Endothelial cell of umbilical vein (primary cell): Measurements from ENCODE around the gene KLHL18. TPM values are rescaled to one million over a fixed set of nuclear protein-coding genes. Genes with fewer than 3 reads are reported as not detected.

Source experiments
- BruUV-seq: library from RNA; stranded (reverse); fragments of 400-500 nt; replicated peaks from 2 replicates; lab custom pipeline; 2021; lab: Mats Ljungman, UMichigan
- CTCF ChIA-PET: fragments of 300-600, 350-600 bp; sonication (Branson Sonifier 250); formaldehyde crosslinking; loops from one replicate; lab custom pipeline; 2021; ENCODE audit warnings: antibody characterized with exemption, inconsistent platforms; lab: Charles Lee
- POLR2A ChIA-PET: fragments of 300-600, 350-600 bp; sonication (Branson Sonifier 250); formaldehyde crosslinking; loops from one replicate; lab custom pipeline; 2021; ENCODE audit warnings: antibody characterized with exemption, inconsistent platforms; lab: Charles Lee
- DNase-seq: peaks from one replicate; pipeline ENCODE4 v3.0.0-alpha.2; 2011; ENCODE audit warnings: low read depth, low spot score
- FAIRE-seq: peaks from 2 replicates; lab custom pipeline; 2011; peaks lifted over from hg19 to GRCh38; lab: Jason Lieb, UNC
- H2AFZ ChIP-seq: 2 replicates; pipeline ENCODE4 v1.6.0; 2012; ENCODE audit warnings: low read depth, low read length, control low read depth, inconsistent platforms
- H3K27ac ChIP-seq: 2 replicates; pipeline ENCODE4 v1.5.1; 2011; ENCODE audit warnings: low read depth, mild to moderate bottlenecking, control low read depth, low read length, moderate library complexity; ENCODE audit not compliant: insufficient read depth
- H3K27me3 ChIP-seq, 2 experiments: 2 replicates each; pipeline versions ENCODE4 v1.6.0 to v1.6.1; 2011; ENCODE audit warnings: low read length in 2 of 2, mixed read lengths in 1 of 2; ENCODE audit not compliant: control insufficient read depth in 2 of 2, insufficient read depth in 2 of 2
- H3K36me3 ChIP-seq, 2 experiments: 2 replicates in 1 of 2; 3 replicates in 1 of 2; pipeline ENCODE4 v1.5.1; 2011; ENCODE audit warnings: low read length in 2 of 2, mild to moderate bottlenecking in 1 of 2, moderate library complexity in 1 of 2; ENCODE audit not compliant: control insufficient read depth in 2 of 2, insufficient read depth in 2 of 2; ENCODE audit errors: extremely low read depth in 1 of 2
- H3K4me1 ChIP-seq: 3 replicates; pipeline ENCODE4 v1.5.1; 2011; ENCODE audit warnings: mild to moderate bottlenecking, low read length; ENCODE audit not compliant: control insufficient read depth, insufficient read depth; ENCODE audit errors: extremely low read depth
- H3K4me2 ChIP-seq: 2 replicates; pipeline ENCODE4 v1.6.1; 2011; ENCODE audit warnings: low read length, control low read depth, mixed read lengths; ENCODE audit not compliant: insufficient read depth
- H3K4me3 ChIP-seq, 3 experiments: fragments of 200-600 bp in 1 of 3; sonication (generic), shearing (Covaris generic) in 1 of 3; replicated peaks in 1 of 3; 2 replicates each; pipeline ENCODE4 v1.5.1; 2011 to 2016; ENCODE audit warnings: control low read depth in 3 of 3, low read length in 3 of 3, mild to moderate bottlenecking in 2 of 3, inconsistent platforms in 1 of 3, low read depth in 1 of 3, moderate library complexity in 1 of 3; ENCODE audit not compliant: insufficient read depth in 1 of 3
- H3K79me2 ChIP-seq: 2 replicates; pipeline ENCODE4 v1.6.0; 2012; ENCODE audit warnings: low read length, inconsistent platforms; ENCODE audit not compliant: control insufficient read depth, insufficient read depth
- H3K9ac ChIP-seq: replicated peaks from 2 replicates; pipeline ENCODE3; 2011; ENCODE audit warnings: low read length, control low read depth; ENCODE audit not compliant: insufficient read depth; ENCODE audit errors: extremely low read depth
- H3K9me1 ChIP-seq: replicated peaks from 3 replicates; pipeline ENCODE4 v1.6.0; 2011; ENCODE audit warnings: mild to moderate bottlenecking, low read length; ENCODE audit not compliant: control insufficient read depth, insufficient read depth; ENCODE audit errors: extremely low read depth
- H3K9me3 ChIP-seq: replicated peaks from 2 replicates; pipeline ENCODE4 v1.5.1; 2012; ENCODE audit warnings: low read length, inconsistent platforms; ENCODE audit not compliant: control insufficient read depth, insufficient read depth
- H4K20me1 ChIP-seq: replicated peaks from 2 replicates; pipeline ENCODE3; 2011; ENCODE audit warnings: mild to moderate bottlenecking, low read length; ENCODE audit not compliant: control insufficient read depth, insufficient read depth; ENCODE audit errors: extremely low read depth
- CTCF ChIP-seq, 2 donors: IDR thresholded peaks; 1 replicate in 1 of 2; 2 replicates in 1 of 2; pipeline ENCODE4 v1.5.1; 2011; ENCODE audit warnings: low read length in 2 of 2, mild to moderate bottlenecking in 2 of 2, moderate library complexity in 2 of 2, control low read depth in 1 of 2, inconsistent platforms in 1 of 2, low read depth in 1 of 2; ENCODE audit not compliant: insufficient read depth in 1 of 2; ENCODE audit errors: extremely low read depth in 1 of 2
- EZH2 ChIP-seq: IDR thresholded peaks from 2 replicates; pipeline ENCODE4 v1.6.1; 2012; ENCODE audit warnings: borderline replicate concordance, low read depth, mild to moderate bottlenecking, moderate library complexity, low read length, inconsistent platforms; ENCODE audit not compliant: severe bottlenecking
- FOS ChIP-seq: IDR thresholded peaks from 2 replicates; pipeline ENCODE4 v1.6.1; 2011; ENCODE audit warnings: mild to moderate bottlenecking, low read length, moderate library complexity, borderline replicate concordance; ENCODE audit not compliant: insufficient read depth
- GATA2 ChIP-seq: IDR thresholded peaks from 2 replicates; pipeline ENCODE4 v1.7.0; 2011; ENCODE audit warnings: low read depth, mild to moderate bottlenecking, moderate library complexity, mixed read lengths, low read length; ENCODE audit not compliant: insufficient read length, insufficient read depth
- JUN ChIP-seq: IDR thresholded peaks from 2 replicates; pipeline ENCODE4 v1.6.1; 2011; ENCODE audit warnings: borderline replicate concordance, low read depth; ENCODE audit not compliant: insufficient read length, insufficient read depth
- MYC ChIP-seq: IDR thresholded peaks from one replicate; pipeline ENCODE4 v1.6.1; 2011; ENCODE audit warnings: mild to moderate bottlenecking, low read depth, low read length
- POLR2A ChIP-seq: IDR thresholded peaks from 2 replicates; pipeline ENCODE4 v1.6.1; 2012; ENCODE audit warnings: low read depth, mild to moderate bottlenecking, control low read depth, low read length
- POLR2AphosphoS5 ChIP-seq: IDR thresholded peaks from 2 replicates; pipeline ENCODE4 v1.6.1; 2012; ENCODE audit warnings: low read depth, mild to moderate bottlenecking, control low read depth, low read length, moderate library complexity; ENCODE audit not compliant: insufficient read depth
- dilution Hi-C: fragments of 300-500 bp; cut with MboI; formaldehyde crosslinking; loops from one replicate; pipeline ENCODE4 v1.15.0; 2019; ENCODE audit warnings: low sequenced_read_pairs; ENCODE audit not compliant: extremely low pct_ligation_motif_present
- intact Hi-C: fragments of 100-400 bp; cut with micrococcal nuclease; formaldehyde crosslinking; loops from one replicate; pipeline ENCODE4 v1.10.0; 2022
- polyA plus RNA-seq, 4 experiments: library from polyadenylated mRNA; depleted of rRNA in 3 of 4; stranded (reverse) in 3 of 4; unstranded in 1 of 4; fragments of >200 nt; gene quantifications; 2 replicates each; pipeline versions ENCODE4 v1.2.1 to v1.2.3, GENCODE V29; 2011 to 2012; ENCODE audit warnings: missing spikeins in 1 of 4
- total RNA-seq: library from RNA; stranded (reverse); gene quantifications from 2 replicates; pipeline ENCODE4 v1.2.3, GENCODE V29; 2021
- TF ChIP-seq, protein P1 (sequence below): IDR thresholded peaks from 2 replicates; pipeline ENCODE4 v1.6.1; 2011; ENCODE audit not compliant: insufficient read depth, insufficient read length

The KLHL18 gene
- total and polyA plus RNA-seq, 2 donors (not counting 3 experiments of a cell fraction or from before 2014, with no cell fraction given), result 43.4 to 58.1 TPM

DNA sequence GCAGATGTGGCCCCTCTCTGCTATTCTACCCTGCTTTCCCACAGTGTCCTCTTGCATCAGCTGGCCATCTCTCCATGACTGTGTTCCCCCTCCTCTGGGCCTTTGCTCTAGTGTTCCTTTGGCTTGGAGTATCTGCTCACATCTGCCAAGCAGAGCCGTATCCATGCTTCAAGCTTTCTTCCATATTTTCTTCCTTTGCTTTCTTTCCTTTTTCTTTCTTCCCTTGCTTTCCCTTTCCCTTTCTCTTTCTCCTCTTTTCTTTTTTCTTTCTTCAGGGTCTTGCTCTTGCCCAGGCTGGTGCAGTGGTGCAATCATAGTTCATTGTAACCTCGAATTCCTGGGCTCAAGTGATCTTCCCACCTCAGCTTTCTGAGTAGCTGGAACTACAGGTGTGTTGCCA lies 12.6 kb downstream of the KLHL18 start:
- no peak overlapping the region for H2AFZ ChIP-seq
- H3K4me2 ChIP-seq, result no peak overlapping the region
- BruUV-seq, result no TSS peak
- H3K4me1 ChIP-seq, result peaks cover 7% of the 10 kb centered on the region
- no peak overlapping the region for H3K27ac ChIP-seq
- H3K9ac ChIP-seq, result no peak overlapping the region
- H3K9me1 ChIP-seq, result no peaks in the 10 kb centered on the region
- no peak for TF ChIP-seq GATA2
- TF ChIP-seq, protein P1, sequence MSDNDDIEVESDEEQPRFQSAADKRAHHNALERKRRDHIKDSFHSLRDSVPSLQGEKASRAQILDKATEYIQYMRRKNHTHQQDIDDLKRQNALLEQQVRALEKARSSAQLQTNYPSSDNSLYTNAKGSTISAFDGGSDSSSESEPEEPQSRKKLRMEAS, result no peak
- FAIRE-seq, result no peak
- H4K20me1 ChIP-seq, result no peaks in the 10 kb centered on the region
- peaks cover 2% of the 10 kb centered on the region in 2 experiments for H3K36me3 ChIP-seq
- H3K4me3 ChIP-seq, result no peak overlapping the region
- no peaks in the 10 kb centered on the region for H3K27me3 ChIP-seq
- no peak for DNase-seq
- dilution Hi-C loops (no loop called here), intact Hi-C loops (no loop called here)
- peaks cover 60% of the 10 kb centered on the region for H3K79me2 ChIP-seq
- ChIA-PET CTCF (interaction anchor here (1.0 to 2.4 kb wide), 3 partner anchors 9 to 28 kb away, joined by 3 to 14 read pairs (median 3); no protein-coding TSS in a partner anchor), POLR2A (no interaction called here)
- no peaks in the 10 kb centered on the region for H3K9me3 ChIP-seq

GRCh38 chr3:47295976-47296375 lies 13.2 kb downstream of the KLHL18 start:
- Histone ChIP-seq H3K9me1 (no peaks in the 10 kb centered on the region), H3K4me1 (peaks cover 7% of the 10 kb centered on the region), H3K9ac (no peak overlapping the region), H3K9me3 (no peaks in the 10 kb centered on the region), H3K36me3 (peaks cover 0 to 2% of the 10 kb centered on the region in 2 experiments), H3K4me2 (no peak overlapping the region), H3K27ac (no peak overlapping the region), H3K27me3 (no peaks in the 10 kb centered on the region), H4K20me1 (no peaks in the 10 kb centered on the region), H2AFZ (no peak overlapping the region), H3K79me2 (peaks cover 55% of the 10 kb centered on the region), H3K4me3 (no peak overlapping the region)
- ChIA-PET POLR2A (no interaction called here), CTCF (interaction anchor here (1.0 kb wide), 1 partner anchor 18 kb away, joined by 3 read pairs; no protein-coding TSS in a partner anchor)
- intact Hi-C loops, result no loop called here
- FAIRE-seq (no peak), DNase-seq (no peak)
- TF ChIP-seq GATA2 (no peak), FOS (no peak), MYC (no peak), JUN (no peak), EZH2 (no peak), CTCF (IDR thresholded peaks at IDR 0.05; ENCODE audit: extremely low read depth in 1 of 2, insufficient read depth in 1 of 2, low read depth in 1 of 2, low read length in 2 of 2) (no peak), POLR2AphosphoS5 (no peak), POLR2A (no peak)
- TF ChIP-seq, protein P1, result no peak
- no TSS peak for BruUV-seq
- dilution Hi-C loops, result no loop called here
